ENCODE measurements around the gene PRRX2.

- TF ChIP-seq, protein P1, sequence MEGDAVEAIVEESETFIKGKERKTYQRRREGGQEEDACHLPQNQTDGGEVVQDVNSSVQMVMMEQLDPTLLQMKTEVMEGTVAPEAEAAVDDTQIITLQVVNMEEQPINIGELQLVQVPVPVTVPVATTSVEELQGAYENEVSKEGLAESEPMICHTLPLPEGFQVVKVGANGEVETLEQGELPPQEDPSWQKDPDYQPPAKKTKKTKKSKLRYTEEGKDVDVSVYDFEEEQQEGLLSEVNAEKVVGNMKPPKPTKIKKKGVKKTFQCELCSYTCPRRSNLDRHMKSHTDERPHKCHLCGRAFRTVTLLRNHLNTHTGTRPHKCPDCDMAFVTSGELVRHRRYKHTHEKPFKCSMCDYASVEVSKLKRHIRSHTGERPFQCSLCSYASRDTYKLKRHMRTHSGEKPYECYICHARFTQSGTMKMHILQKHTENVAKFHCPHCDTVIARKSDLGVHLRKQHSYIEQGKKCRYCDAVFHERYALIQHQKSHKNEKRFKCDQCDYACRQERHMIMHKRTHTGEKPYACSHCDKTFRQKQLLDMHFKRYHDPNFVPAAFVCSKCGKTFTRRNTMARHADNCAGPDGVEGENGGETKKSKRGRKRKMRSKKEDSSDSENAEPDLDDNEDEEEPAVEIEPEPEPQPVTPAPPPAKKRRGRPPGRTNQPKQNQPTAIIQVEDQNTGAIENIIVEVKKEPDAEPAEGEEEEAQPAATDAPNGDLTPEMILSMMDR (IDR thresholded peaks at IDR 0.05 in 4 of 5, conservative IDR thresholded peaks at IDR 0.05 in 1 of 5), result no peak
- TF ChIP-seq POLR2A (IDR thresholded peaks at IDR 0.05), result no peak
Observed at GRCh38 chr9:129745200-129745599, 79.8 kb downstream of the PRRX2 start.

All from gastrocnemius medialis (tissue), 4 donors.